Spleen (tissue), 13 donors: ENCODE results near the gene HMGCS1. TPM values are rescaled to one million over a fixed set of nuclear protein-coding genes. Genes with fewer than 3 reads are reported as not detected.

Experiments used
- DNase-seq: peaks from one replicate; pipeline ENCODE4 v3.0.0-alpha.2; 2020
- H3K27ac ChIP-seq, 8 donors: fragments of 200-600 bp; sonication (generic) in 7 of 8; 1 replicate in 4 of 8; 2 replicates in 4 of 8; pipeline versions ENCODE4 v1.5.0 to v1.8.0; 2016 to 2021; ENCODE audit warnings: inconsistent platforms in 4 of 8, mild to moderate bottlenecking in 4 of 8, moderate library complexity in 1 of 8
- H3K27me3 ChIP-seq, 7 donors: fragments of 200-600 bp; sonication (generic) in 6 of 7; replicated peaks in 1 of 7; 1 replicate in 4 of 7; 2 replicates in 3 of 7; pipeline versions ENCODE4 v1.5.0 to v1.8.0; 2016 to 2021; ENCODE audit warnings: inconsistent platforms in 3 of 7, mild to moderate bottlenecking in 1 of 7
- H3K36me3 ChIP-seq, 6 donors: fragments of 200-600 bp; sonication (generic) in 5 of 6; 1 replicate in 4 of 6; 2 replicates in 2 of 6; pipeline versions ENCODE4 v1.5.0 to v1.8.0; 2016 to 2021; ENCODE audit warnings: inconsistent platforms in 2 of 6
- H3K4me1 ChIP-seq, 6 donors: fragments of 200-600 bp; sonication (generic) in 5 of 6; 1 replicate in 3 of 6; 2 replicates in 3 of 6; pipeline versions ENCODE4 v1.5.0 to v1.8.0; 2016 to 2021; ENCODE audit warnings: inconsistent platforms in 3 of 6
- H3K4me3 ChIP-seq, 8 donors: fragments of 200-600 bp; sonication (generic) in 7 of 8; 1 replicate in 4 of 8; 2 replicates in 4 of 8; pipeline versions ENCODE4 v1.5.0 to v1.8.0; 2016 to 2021; ENCODE audit warnings: inconsistent platforms in 4 of 8, mild to moderate bottlenecking in 4 of 8, moderate library complexity in 2 of 8
- H3K9me3 ChIP-seq, 8 donors: fragments of 200-600 bp; sonication (generic) in 7 of 8; 1 replicate in 4 of 8; 2 replicates in 4 of 8; pipeline versions ENCODE4 v1.5.0 to v1.8.0; 2016 to 2021; ENCODE audit warnings: inconsistent platforms in 4 of 8
- CTCF ChIP-seq, 11 experiments: fragments of 200-600 bp in 7 of 11; fragments of 450-650 bp in 4 of 11; sonication (generic) in 4 of 11; IDR thresholded peaks in 8 of 11; conservative IDR thresholded peaks in 3 of 11; 1 replicate in 7 of 11; 2 replicates in 4 of 11; pipeline versions ENCODE4 v1.4.0 to v1.8.0; 2016 to 2021; ENCODE audit warnings: antibody characterized with exemption in 11 of 11, inconsistent platforms in 4 of 11, mild to moderate bottlenecking in 1 of 11
- POLR2A ChIP-seq, 3 donors: fragments of 450-650 bp; IDR thresholded peaks; one replicate each; pipeline ENCODE4 v1.5.1; 2017; ENCODE audit warnings: antibody characterized with exemption in 3 of 3, mild to moderate bottlenecking in 1 of 3
- POLR2AphosphoS5 ChIP-seq, 3 donors: sonication (generic); formaldehyde crosslinking; IDR thresholded peaks; one replicate each; pipeline ENCODE4 v1.5.1; 2017; ENCODE audit warnings: antibody characterized with exemption in 3 of 3
- WGBS, 5 donors: extraction: QIAGEN DNeasy Blood & Tissue Kit in 3 of 5; methylation state at CpG; one replicate each; pipeline versions ENCODE4 v1.1.5 to v1.1.7; 2013 to 2018; 5-methylcytosine and 5-hydroxymethylcytosine counted together
- intact Hi-C: fragments of 100-400 bp; cut with DNase I; formaldehyde crosslinking; loops from one replicate; pipeline ENCODE4 v1.15.0; 2023; ENCODE audit warnings: low total_unique reads
- long read RNA-seq, 2 donors: transcript quantifications; one replicate each; lab custom pipeline, GENCODE V29; 2026
- polyA plus RNA-seq, 3 donors: library from polyadenylated mRNA; stranded (reverse); fragments of 200-250 nt; gene quantifications; one replicate each; pipeline ENCODE4 v1.2.1, GENCODE V29; 2013
- total RNA-seq, 7 donors: library from RNA; depleted of rRNA in 3 of 7; stranded (reverse); fragments of >200 nt in 3 of 7; fragmentation: NEBNext Ultra II Directional in 4 of 7; extraction: Animal tissue kit (Norgen Biotek cat#: 25700) in 4 of 7; gene quantifications; one replicate each; pipeline versions ENCODE4 v1.1.0 to v1.2.1, GENCODE V29; 2016 to 2021
- donor health status: healthy with polysubstance abuse.
- donor health status: DM: no; HTN: no; CAD: no; lungs with moderate emphysema.
- donor health status: DM: no; HTN: no; CAD: no.
- donor health status: Bipolar disorder and iron deficiency.
- donor health status: healthy.
- donor health status: DM: no; HTN: no; CAD: no.
- donor health status: DM: yes; HTN: yes; CAD: no.

The HMGCS1 gene
- total RNA-seq = 10 to 100 TPM; 18.7 to 74.9 (median 30.0) TPM
- polyA plus RNA-seq = 10 to 100 TPM; 12.0 to 18.0 (median 13.1) TPM
- long read RNA-seq, donor 1, partial matches to known transcripts = 0 of 5 reads
- long read RNA-seq, donor 1, other reads (novel, unspliced or antisense) = 0 of 5 reads
- long read RNA-seq, donor 2, partial matches to known transcripts = 0 of 4 reads
- long read RNA-seq, donor 2, other reads (novel, unspliced or antisense) = 0 of 4 reads

DNA sequence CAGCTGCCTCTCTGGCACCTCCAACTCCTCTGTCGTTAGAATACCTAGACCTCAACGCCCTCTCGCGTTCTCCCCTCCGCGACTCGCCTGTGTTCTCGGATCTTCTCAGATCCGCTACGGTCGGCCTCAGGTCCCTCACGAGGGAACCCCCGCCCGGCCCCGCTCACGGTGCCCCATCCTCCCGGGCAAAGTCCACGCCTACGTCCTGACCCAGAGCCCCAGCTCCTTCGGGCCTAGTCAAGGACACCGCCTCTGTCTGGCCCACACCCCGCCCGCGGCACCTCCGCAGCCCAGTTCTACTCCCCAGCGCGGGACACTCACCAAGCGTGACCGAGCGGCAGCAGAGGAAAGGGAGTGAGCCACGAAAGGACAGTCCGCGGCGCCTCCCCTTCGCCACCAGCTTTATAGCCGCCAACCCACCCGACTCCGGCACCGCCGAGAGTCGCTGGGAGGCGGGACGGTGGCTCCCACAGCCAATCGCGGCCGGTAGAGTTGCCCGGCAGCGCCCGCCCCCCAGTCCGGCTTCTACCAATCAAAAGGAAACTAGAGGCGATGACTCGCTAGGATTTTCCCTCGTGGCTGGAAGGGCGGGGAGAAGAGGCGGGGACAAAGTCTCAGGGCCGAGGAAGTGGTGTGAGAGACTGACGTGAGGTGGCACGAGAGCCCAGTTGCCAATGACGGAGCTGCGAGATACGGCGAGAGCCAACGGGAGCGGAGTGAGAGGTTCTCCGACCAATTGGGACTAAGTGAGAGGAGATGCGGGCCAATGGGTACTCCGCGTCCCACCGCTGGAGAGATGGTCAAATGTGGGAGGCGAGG, at the start of gene HMGCS1:
Gene HMGCS1 (minus strand): TSS at position 378 of the 819 bp plus-strand sequence. CDS start 14,447 bp downstream, outside the sequence.
- Histone ChIP-seq H3K36me3 (no peaks in the 10 kb centered on the region), H3K27me3 (no peaks in the 10 kb centered on the region), H3K27ac (peak within 1 kb of the TSS; percentile 86 to 98 (median 95)), H3K9me3 (no peaks in the 10 kb centered on the region), H3K4me3 (peak within 1 kb of the TSS; percentile 60 to 86 (median 82)), H3K4me1 (peaks cover 13 to 53% (median 24%) of the 10 kb centered on the region in 6 donors)
- peak; percentile 69 to 97 (median 92) for TF ChIP-seq POLR2A (IDR thresholded peaks at IDR 0.05)
- peak in 2 of 11 experiments; percentile 21 to 37 for TF ChIP-seq CTCF (IDR thresholded peaks at IDR 0.05 in 8 of 11, conservative IDR thresholded peaks at IDR 0.05 in 3 of 11)
- TF ChIP-seq POLR2AphosphoS5 (IDR thresholded peaks at IDR 0.05) = peak; percentile 99 to 100 (median 99)
- intact Hi-C loops = loop anchor here (10.0 kb wide), 2 partner anchors 172 to 188 kb away; partner anchors contain the start of genes TMEM267 and ZNF131
- DNase-seq = peak; percentile 99
- 0 to 1% (median 0%) methylated on average over 62 to 70 of the region's 70 CpGs for WGBS, 5 donors

GRCh38 chr5:43358726-43359125, 45.5 kb upstream of the HMGCS1 start:
- Histone ChIP-seq H3K36me3 (no peaks in the 10 kb centered on the region), H3K9me3 (peaks cover 0 to 29% (median 22%) of the 10 kb centered on the region in 8 donors), H3K4me3 (no peak overlapping the region), H3K27me3 (no peaks in the 10 kb centered on the region), H3K27ac (no peak overlapping the region), H3K4me1 (no peaks in the 10 kb centered on the region)
- intact Hi-C loops = no loop called here
- DNase-seq = no peak
- TF ChIP-seq POLR2A (IDR thresholded peaks at IDR 0.05) (no peak), CTCF (IDR thresholded peaks at IDR 0.05 in 8 of 11, conservative IDR thresholded peaks at IDR 0.05 in 3 of 11) (no peak), POLR2AphosphoS5 (IDR thresholded peaks at IDR 0.05) (no peak)

GRCh38 chr5:43358301-43358700, 45.1 kb upstream of the HMGCS1 start:
- no peaks in the 10 kb centered on the region for H3K4me1 ChIP-seq
- WGBS, 5 donors = 37 to 59% (median 49%) methylated on average over 3 of the region's 3 CpGs
- TF ChIP-seq POLR2A (IDR thresholded peaks at IDR 0.05) = no peak
- no peak for TF ChIP-seq CTCF (IDR thresholded peaks at IDR 0.05 in 8 of 11, conservative IDR thresholded peaks at IDR 0.05 in 3 of 11)
- TF ChIP-seq POLR2AphosphoS5 (IDR thresholded peaks at IDR 0.05) = no peak
- no peak for DNase-seq
- H3K27me3 ChIP-seq = no peaks in the 10 kb centered on the region
- peaks cover 0 to 29% (median 22%) of the 10 kb centered on the region in 8 donors for H3K9me3 ChIP-seq
- intact Hi-C loops = no loop called here
- no peak overlapping the region for H3K4me3 ChIP-seq
- H3K27ac ChIP-seq = peak overlapping the region in 1 of 8 donors; percentile 22
- H3K36me3 ChIP-seq = no peaks in the 10 kb centered on the region

- H3K9me3 ChIP-seq = peaks cover 0 to 29% (median 22%) of the 10 kb centered on the region in 8 donors
- no peaks in the 10 kb centered on the region for H3K36me3 ChIP-seq
- intact Hi-C loops = no loop called here
- H3K27me3 ChIP-seq = no peaks in the 10 kb centered on the region
- WGBS, 5 donors = 52 to 77% (median 67%) methylated on average over 3 of the region's 3 CpGs
- H3K4me3 ChIP-seq = no peak overlapping the region
- TF ChIP-seq CTCF (IDR thresholded peaks at IDR 0.05 in 8 of 11, conservative IDR thresholded peaks at IDR 0.05 in 3 of 11) = no peak
- no peak for TF ChIP-seq POLR2AphosphoS5 (IDR thresholded peaks at IDR 0.05)
- TF ChIP-seq POLR2A (IDR thresholded peaks at IDR 0.05) = no peak
- no peaks in the 10 kb centered on the region for H3K4me1 ChIP-seq
- DNase-seq = no peak
- peak overlapping the region in 2 of 8 donors; percentile 14 to 22 for H3K27ac ChIP-seq
Measured at GRCh38 chr5:43357878-43358281, 44.7 kb upstream of the HMGCS1 start.
